Ramos (cell line): ENCODE measurements around the gene AKT3.

Experiments
- in situ Hi-C: fragments of 300-500 bp; cut with MboI; formaldehyde crosslinking; loops from one replicate; pipeline ENCODE4 v1.14.3; 2022; ENCODE audit warnings: low sequenced_read_pairs; ENCODE audit not compliant: unreplicated experiment

AKT3 gene

DNA sequence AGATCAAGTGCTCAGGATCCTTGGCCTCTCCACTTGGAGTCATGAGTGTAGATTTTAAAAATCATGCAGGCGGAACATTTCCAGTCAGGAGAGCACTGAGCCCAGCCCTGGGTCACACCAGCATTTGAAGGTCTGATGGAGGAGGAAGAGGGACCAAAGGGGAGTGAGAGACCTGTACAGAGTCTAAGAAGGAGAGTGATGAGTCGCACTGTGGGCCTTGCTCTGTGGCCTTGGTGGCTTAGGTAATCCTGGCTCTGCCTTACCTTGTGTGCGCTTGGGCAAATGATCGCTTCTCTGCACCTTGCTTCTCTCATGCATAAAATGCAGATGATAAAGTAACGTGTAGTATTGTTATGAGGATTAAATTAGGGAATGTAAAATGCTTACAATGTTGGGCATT is 368.9 kb downstream of the AKT3 start:
- in situ Hi-C loops = no loop called here

- in situ Hi-C loops = no loop called here
These were observed 372.2 kb downstream of the AKT3 start for GRCh38 chr1:243477731-243478290.

- in situ Hi-C loops = no loop called here
These were observed 374.1 kb downstream of the AKT3 start for GRCh38 chr1:243475966-243476365.

- in situ Hi-C loops = no loop called here
These were observed 375.1 kb downstream of the AKT3 start for GRCh38 chr1:243474906-243475305.

GRCh38 chr1:243474136-243474881 is 375.7 kb downstream of the AKT3 start:
- in situ Hi-C loops = no loop called here

DNA sequence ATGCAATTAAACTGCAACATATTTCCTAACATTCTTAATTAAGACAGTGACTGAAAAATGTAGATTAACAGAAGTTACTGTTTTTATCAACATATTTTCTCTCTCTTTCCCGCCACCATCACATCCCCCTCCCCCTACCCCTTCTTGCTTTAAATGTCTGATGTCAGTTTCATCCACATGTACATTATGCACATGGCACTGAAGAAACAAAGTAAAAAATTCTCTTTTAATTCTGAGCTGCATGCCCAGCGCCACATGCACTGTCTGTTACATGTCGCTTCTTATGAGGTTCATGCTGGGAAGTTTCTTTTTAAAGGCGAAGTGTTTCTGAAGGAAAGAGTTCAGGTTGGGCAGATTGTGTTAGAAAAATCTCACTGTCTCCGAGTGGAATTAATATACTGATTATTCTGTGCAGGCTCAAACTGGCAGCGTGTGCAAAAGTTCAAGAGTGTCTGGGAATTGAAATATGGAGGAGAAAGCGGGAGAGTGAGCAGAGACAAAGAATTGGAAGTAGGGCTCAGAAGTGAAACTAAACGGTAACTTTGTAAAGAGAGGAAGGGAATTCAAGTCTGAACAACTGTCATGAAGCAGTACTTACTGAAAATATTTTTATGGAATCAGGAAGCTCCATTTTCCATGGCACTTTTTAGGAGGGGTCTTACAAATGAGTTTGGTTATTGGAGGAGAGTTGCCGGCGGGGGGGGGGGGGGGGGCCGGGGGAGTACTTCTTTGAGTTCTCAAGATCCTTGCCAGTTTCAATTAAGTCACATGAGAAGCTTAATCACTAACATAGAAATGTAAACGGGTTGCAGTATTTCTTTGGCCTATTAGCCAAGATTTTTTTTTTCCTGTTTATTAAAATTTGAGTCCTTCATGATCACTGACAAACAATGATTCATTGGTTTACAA is 376.6 kb downstream of the AKT3 start:
- in situ Hi-C loops = no loop called here

DNA sequence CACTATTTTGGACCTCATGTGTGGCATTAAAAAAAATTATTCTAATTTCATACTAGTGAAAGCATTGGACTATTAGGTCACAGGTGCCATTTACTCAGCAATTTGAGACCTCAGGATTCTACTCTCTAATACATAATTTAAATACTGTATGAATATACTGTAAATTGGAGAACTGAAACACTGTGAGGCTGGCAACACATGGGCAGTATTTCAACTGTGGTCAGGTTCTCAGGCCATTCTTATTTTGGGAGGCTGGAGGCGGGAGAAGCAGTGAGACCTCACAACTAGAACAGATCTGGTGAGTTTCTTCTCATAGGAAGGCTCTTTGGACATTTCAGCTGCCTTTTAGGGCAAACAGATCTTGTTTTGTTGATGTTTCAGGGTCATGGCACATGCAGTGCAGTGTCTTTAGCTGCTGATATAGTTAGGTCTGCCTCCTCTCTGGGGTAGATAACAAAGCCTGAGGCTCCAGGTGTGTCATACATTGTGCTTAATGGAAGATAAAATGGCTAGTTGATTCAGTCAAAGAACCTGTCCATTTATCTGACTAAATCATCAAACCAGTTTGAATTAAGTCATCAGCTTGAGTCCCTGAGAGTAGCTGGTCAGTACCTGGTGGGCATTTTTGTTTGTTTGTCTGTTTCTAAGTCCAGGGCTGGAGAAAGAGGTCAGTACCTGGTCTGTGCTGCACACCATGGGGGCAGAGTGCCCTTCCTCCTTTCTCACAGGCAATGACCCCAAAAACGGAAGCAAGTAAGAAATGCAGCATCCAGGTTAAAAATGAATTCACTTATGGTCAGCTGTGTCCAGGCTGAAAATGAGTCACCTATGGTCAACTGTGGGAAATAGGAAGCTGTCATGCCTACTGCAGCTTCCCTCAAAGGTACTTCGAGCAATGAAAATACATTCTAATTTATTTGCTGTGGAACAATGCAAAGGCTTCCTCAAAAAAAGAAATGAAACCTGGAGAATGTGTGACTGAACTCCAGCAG is 378.0 kb downstream of the AKT3 start:
- in situ Hi-C loops = no loop called here

GRCh38 chr1:243471026-243471685 is 378.9 kb downstream of the AKT3 start:
- in situ Hi-C loops = no loop called here

DNA sequence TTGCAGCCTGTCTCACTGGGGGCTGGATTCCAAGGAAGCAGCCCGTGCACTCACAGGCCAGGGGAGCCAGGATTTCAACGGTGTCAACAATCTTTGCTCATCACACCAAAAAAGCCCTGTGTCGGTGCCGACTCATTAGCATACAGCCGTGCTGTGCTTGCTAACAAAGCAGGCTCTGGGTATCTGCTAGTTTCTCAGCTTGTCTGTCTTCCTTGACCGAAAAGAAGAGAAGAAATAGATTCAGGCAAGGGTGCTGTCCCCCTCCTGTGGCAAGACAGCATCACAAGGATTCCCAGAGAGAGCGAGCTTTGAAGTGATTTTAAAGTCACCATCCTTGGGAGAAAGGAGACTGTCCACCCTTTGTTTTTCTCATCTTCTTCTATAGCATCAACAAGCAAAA is 379.5 kb downstream of the AKT3 start:
- in situ Hi-C loops = no loop called here

- in situ Hi-C loops = no loop called here
These were observed 380.5 kb downstream of the AKT3 start for GRCh38 chr1:243469497-243469896.

DNA sequence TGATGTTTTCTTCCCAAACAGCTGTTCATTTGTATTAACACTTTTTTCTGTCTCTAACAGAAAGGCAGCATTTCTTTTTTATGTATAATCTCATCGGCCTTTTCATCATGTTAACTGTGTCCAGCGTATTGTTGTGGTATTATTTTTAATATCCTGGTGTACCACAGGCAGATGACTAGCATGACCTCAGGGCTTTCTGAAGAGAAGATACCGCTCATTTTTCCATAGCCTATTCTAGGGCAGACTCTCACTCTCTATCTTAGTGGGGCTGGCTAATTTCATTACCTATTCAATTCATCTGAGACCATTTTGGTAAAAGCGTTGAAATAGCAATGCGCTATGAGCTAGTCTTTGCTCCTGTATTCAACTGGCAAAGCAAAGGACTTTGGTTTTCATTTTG is 384.3 kb downstream of the AKT3 start:
- in situ Hi-C loops = no loop called here

GRCh38 chr1:243465081-243465480 is 385.0 kb downstream of the AKT3 start:
- in situ Hi-C loops = no loop called here

DNA sequence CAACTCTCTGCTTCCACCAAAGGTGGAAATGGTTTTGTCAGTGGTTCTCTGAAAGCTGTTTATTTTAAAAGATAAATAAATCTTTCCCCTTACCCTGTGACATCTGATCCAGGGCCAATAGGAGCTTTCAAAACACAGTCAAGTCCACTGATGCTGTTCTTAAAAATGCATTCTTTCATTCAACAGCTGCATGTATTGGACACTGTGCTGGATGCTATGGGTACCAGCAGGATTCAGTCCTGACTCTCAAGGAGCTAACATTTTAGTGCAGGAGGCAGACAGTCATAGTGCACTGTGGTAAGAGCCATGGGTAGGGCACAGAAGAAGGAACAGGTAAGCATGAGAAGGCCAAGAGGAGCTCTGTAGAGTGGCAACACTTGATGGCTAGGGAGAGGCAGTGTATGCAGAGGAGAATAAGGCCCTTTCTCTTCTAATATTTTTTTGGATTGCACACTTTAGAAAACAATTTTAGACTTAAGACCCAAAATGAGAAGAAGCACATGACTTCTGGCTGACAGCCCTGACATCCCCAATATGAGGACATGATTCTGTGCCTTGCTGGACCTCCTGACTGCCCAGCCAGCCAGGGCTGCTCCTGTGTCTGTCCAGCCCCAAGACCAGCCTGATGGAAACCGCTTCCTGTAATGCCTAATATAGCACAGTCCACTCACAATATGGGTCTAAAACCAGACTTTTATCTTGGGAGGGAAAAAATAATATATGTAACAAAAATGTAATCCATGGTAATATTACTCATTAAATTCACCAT is 386.9 kb downstream of the AKT3 start:
- in situ Hi-C loops = no loop called here

- in situ Hi-C loops = no loop called here
These were observed 388.3 kb downstream of the AKT3 start for GRCh38 chr1:243461700-243462099.

- in situ Hi-C loops = no loop called here
These were observed 391.0 kb downstream of the AKT3 start for GRCh38 chr1:243459059-243459458.

DNA sequence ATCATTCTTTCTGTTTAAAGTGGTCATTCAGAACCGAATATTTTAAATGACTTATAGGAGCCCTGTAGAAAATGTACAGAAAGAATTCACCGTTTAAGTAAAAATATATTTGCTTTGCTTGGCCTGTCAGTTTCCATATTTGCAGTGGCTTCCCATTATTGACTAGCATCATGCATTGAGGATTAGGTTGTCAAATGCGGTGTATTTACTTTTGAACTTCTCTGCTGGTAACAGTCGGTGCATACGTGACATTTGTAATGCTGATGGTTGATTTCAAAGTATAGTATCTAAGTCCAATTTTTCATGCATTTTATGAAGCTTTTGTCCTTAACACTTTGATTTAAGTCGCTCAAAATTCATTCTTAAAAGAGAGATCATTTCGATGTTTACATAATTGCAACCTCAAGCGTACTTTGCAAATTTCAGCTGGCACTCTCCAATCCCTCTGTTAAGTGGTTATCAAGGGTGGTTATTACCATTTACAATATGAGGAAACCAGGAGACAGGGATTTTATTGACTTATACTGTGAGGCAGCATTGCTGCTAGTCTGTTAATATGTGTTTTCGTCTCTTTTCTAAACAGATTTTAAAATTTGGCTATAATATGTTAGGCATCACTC is 392.6 kb downstream of the AKT3 start:
- in situ Hi-C loops = no loop called here

DNA sequence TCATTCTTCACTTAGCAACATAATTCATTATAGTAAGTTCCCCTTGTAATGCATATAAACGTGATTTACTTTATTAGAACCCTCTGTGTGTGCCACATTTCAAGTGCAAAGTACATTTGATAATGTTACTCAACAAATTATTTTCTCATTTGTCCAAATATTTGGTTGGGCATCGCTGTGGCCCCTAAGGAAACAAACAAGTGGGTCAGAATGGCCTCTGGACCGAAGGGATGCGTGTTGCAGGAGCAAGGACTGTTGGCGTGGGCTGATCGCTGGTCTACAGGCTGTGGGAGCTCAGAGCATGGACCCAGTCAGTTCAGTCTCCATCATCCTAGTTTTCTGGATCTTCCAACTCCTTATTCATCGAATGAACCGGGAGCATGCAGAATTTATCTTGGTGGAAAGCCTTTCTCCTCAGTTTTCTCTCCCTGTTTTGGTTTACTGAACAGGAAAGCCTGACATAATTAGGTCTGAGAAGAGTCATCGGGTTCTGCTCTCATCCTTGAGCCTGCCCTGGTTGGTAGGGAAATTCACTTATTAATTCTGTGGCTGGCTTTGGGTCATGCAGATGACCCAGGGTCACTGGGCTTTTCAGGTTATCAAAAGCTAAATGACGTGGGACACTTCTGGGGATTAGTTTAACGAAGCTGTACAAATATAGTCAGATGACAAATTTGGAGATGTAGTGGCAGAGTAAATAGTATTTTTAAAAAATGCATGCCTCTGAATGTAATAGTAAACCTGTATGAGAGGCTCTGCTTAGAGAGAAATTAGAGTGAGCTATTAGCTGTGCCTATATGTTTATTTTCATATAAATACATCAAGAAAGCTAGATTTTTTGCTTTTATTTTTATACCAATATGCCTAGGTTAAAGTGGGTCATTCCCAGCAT is 394.0 kb downstream of the AKT3 start:
- in situ Hi-C loops = no loop called here
